Measurements from ENCODE around the gene CDC25B.

- TF ChIP-seq CTCF (IDR thresholded peaks at IDR 0.05), result no peak
- no peak for TF ChIP-seq POLR2A (IDR thresholded peaks at IDR 0.05)
Measured at GRCh38 chr20:3828798-3829197, 32.7 kb downstream of the CDC25B start.
